Inflammatory macrophage treated with lipopolysaccharide for 4 hours (primary cell): ENCODE data around the gene PCNT.
"Not testable (repeated sequence)": the region's sequence is repeated elsewhere in the genome, so short reads cannot be mapped to it uniquely, and the experiment has no call there.

ENCODE experiments used
- DNase-seq: peaks from one replicate; pipeline ENCODE4 v3.0.0-alpha.2; 2020

The PCNT gene

DNA sequence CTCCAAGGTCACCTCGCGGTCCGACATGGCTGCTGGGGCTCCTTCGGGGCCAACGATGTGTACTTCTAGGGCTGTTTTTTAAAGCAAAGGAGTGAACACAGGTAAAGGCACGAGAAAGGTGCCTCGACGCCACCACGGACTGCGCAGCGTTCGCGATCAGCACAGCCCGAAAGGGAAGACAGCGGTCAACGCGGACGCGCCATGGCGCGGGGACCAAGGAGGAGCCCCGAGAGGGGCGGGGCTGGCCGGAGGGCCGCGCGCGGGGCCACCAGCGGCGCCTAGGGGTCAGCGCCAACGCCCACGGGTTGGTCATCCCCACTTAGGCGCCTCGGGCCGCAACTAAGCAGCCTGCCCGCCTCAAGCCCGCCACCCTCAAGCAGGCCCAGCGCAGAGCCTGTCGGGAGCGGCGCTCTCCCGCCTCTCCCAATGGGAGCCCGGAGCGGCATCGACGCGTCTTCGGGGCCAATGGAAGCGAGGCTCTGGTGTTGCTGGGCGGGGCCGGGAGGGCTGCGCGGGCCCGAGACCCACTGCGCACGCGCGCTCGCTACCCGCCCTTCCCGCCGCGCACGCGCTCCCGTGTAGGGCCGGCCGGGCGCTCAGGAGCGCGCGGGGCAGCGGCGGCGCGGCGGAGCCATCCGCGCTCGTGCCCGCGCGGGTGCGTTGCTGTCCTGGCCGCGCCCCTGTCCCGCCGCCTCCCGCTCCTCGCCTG, 134.5 kb downstream of the PCNT start, which contains the start of gene DIP2A:
DIP2A (plus strand) TSS at position 577 of the 709 bp plus-strand sequence. CDS start 241 bp downstream, outside the sequence.
- peak; percentile 98 for DNase-seq

DNA sequence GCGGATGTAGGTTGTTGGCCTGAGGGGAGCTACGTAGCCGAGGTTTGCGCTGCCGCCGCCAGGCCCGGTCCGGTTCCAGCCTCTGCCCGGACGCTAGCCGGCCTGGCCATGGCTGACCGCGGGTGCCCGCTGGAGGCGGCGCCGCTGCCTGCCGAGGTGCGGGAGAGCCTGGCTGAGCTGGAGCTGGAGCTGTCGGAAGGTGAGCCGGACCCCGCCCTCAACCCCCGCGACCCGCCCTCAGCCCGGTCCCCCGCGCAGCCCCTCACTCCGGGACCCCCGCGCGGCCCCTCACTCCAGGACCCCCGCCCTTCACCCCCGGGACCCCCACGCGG, 135.0 kb downstream of the PCNT start:
- DNase-seq: no peak

DNA sequence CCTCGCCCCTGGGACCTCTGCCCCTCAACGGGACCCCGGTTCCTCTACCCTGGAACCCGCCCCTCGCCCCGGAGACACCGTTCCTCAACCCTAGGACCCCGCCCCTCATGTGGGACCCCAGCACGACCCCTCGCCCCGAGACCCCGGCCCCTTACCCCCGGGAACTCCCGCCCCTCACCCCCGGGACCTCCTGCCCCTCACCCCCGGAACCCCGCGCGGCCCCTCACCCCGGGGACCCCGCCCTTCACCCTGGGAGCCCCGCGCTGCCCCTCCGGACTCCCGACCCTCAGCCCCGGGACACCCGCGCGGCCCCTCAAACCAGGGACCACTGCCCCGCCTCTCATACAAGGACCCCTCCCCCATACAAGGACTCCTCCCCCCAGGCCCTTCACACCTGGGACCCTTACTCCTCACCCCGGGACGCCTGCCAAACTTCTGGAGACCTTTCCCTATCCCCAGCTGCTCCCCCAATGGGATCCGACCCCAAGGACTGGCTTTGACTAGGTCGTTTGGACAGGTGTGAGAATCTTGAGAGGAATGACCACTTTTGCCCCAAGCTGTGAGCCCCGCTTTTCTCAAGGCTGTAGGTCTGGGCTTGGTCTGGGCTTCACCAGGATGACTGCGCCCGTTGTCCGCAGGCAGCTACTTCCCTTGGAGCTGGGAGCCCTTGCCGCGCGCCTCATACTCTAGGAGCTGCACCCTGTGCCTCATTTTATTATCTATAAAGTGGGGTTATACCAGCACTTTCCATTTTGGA, 135.6 kb downstream of the PCNT start:
- DNase-seq: peak; percentile 49

- DNase-seq: no peak
Measured at GRCh38 chr21:46461909-46462308, 138.0 kb downstream of the PCNT start.

DNA sequence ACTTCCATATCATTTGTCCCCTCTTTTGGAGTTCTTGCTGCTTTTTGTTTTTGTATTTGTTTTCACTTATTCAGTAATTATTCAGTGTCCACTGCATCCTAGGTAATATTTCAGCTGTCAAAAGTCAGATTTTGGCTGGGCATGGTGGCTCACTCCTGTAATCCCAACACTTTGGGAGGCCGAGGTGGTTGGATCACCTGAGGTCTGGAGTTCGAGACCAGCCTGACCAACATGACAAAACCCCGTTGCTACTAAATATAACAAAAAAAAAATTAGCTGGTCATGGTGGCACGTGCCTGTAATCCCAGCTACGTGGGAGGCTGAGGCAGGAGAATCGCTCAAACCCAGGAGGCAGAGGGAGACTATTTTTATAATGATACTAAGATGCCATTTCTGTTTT, 141.2 kb downstream of the PCNT start:
- DNase-seq: not testable (repeated sequence)

- peak; percentile 36 for DNase-seq
Measured at GRCh38 chr21:46465651-46466050, 141.7 kb downstream of the PCNT start.

GRCh38 chr21:46468108-46468774, 144.3 kb downstream of the PCNT start:
- DNase-seq: no peak

- no peak for DNase-seq
Measured at GRCh38 chr21:46469275-46469674, 145.3 kb downstream of the PCNT start.

DNA sequence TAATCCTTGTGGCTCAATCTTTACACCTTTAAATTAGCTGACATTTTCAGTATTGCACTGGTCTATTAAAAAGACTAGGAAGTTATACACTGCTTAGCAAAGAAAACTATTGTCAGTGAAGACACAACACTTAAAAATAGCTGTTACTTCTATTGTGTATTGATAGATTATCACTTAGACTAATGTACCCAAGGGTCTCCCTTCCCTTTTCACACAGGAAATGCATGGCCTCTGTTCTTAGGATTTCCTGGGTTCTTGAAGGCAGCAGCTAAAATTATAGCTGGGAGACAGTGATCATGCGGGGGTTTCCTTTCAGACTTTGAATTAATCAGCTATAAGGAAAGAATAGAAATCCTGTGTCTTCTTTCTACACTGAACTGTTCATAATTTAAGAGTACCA, 147.6 kb downstream of the PCNT start:
- DNase-seq: no peak

DNA sequence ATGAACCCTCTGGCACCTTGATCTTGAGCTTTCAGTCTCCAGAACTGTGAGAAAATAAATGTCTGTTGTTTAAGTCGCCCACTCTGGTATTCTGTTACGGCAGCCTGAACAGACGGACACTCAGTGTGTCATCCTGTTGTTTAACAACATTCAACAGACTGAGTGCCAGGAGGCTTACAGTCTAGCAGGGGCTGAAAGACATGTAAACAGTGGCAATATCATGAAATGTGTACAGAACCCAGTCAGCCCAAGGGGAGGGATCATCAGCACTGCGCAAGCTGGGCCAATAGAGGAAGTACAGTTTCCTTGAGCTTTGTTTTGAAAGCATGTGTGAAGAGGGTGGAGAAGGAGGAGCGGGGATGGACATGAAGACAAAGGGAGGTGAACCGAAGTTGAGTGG, 148.3 kb downstream of the PCNT start:
- DNase-seq: peak; percentile 73

- peak; percentile 82 for DNase-seq
Measured at GRCh38 chr21:46474382-46474781, 150.4 kb downstream of the PCNT start.

DNA sequence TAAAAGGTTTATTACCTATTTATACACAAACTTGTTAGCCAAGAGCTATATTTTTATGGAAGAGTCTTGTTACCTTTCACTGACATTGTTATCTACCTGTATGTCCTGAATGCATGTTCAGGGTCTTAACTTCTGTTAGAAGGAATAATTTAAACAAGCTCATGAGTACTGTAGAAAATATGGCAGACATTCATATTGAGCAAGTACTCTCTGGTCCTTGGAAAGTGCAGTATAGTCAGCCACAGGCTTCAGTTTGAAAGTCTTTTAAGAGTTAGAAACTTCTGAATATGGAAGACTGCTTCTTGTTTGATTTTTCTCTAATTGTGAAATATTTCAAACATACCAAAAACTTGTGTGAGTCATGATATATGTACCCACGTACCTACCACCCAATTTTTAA, 151.3 kb downstream of the PCNT start:
- DNase-seq: no peak

GRCh38 chr21:46477765-46478164, 153.8 kb downstream of the PCNT start:
- DNase-seq: no peak

- no peak for DNase-seq
Measured at GRCh38 chr21:46478910-46479309, 155.0 kb downstream of the PCNT start.

GRCh38 chr21:46480466-46480865, 156.5 kb downstream of the PCNT start:
- DNase-seq: no peak

DNA sequence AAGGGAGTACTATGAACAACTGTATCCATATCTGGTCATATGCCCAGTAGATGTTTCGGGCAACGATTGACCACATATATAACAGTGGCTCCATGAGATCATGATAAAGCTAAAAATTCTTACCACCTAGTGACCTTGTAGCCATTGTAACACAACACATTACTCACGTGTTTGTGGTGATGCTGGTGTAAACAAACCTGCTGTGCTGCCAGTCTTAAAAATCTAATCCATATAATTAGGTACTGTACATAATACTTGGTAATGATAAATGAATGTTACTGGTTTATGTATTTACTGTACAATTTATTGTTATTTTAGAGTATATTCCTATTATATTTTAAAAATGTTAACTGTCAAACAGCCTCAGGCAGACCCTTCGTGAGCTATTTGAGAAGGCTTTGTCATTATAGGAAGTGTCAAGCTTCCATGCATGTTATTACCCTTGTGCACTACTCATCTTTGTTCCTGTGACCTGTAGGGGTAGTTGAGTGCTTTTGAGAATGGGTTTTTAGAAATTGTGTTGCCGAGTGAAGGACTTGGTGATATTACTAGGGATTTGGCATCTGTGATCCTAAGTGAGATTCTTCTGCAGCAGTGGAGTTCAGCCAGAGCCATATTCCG, 158.4 kb downstream of the PCNT start:
- no peak for DNase-seq

- DNase-seq: no peak
Measured at GRCh38 chr21:46482846-46483231, 158.9 kb downstream of the PCNT start.

DNA sequence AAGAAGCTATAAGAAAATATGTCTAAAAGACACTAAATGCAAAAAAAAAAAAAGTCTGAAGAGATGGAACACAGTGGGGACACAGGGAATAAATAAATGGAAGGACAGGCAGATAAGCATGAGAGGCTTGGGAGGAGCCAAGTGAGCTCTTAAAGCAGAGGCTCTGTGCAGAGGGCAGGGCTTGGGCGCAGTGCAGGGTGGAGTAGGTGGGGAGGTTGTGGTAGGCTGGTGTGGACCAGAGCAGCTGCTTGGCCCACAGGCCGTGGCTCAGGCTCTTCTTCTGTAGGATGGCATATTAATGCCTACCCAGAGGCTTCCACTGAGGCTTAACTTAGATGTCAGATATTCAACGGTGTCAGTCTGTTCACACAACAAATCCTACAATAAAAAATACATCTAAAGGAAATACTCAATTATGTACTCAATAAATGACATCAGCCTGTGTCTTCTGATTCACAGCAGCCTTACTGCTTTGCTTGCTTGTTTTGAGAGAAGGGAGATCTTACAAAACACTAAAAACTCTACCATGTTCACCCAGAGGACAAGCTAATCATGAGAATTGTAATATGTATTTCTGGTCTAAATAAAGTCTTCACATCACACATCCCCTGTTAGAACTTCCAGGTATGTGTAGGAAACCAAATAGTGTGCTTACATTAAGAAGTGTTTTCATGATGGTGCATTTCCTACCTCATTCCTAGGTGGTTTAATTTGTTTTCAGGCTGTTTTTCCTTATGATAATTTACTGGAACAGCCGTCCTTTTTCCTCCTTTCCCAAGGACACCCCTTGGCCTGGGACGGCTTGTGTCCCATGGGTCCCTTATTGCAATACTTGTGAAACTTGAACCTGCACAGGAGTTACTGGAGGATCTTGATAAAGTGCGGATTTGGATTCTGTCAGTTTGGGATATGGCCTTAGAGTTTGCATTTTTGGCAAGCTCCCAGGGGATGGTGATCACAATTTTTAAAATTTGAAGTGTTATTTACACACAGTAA, 159.6 kb downstream of the PCNT start:
- no peak for DNase-seq

DNA sequence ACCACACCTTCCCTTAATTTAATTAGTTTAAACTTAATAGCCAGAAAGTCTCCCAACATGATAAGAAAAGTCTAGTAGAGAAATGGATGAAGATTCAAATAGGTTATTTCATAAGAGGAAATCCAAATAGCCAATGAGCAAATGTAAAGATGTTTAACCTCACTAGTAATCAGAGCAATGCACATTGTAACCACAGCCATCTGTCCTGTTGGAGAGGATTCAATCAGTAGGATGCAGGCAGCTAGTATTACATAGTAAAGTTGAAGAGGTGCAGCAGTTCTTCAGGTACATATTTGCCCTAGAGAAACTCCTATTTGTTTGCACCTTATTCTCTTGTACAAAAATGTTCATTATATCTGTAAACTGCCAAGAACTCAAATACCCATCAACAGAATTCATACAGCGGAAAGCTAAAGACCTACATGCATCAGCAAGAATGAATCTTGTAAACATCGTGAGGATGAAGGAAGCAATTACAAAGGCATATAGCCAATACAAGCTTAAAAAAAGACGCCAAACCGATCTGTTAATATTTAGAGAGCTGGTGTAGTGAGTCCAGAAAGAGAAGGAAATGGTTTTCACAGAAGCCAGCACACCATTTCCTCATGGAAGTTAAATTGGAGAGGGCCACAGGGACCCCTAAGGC, 162.6 kb downstream of the PCNT start:
- DNase-seq: no peak

GRCh38 chr21:46489162-46489663, 165.3 kb downstream of the PCNT start:
- DNase-seq: no peak

GRCh38 chr21:46489800-46490199, 165.8 kb downstream of the PCNT start:
- no peak for DNase-seq

DNA sequence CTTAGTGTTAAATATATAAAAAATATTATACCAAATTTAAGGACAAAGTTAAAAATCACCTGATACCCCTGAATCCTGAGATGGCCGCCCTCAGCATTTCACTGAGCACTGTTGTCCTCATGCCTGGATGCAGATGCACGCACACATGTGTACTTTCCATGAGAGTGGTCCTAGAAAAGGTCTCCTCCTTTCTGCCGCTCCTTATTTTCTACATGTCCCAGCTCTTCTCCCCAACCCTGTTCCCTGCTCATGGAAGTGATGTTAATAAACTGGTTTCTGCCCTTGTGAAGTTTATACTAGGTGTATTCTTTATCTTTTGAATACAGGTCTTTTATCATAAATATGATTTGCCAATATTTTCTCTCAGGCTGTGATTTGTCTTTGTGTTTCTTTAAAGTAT, 167.6 kb downstream of the PCNT start:
- DNase-seq: no peak
